ENCODE results near the gene ZNF804B. TPM values are rescaled to one million over a fixed set of nuclear protein-coding genes. Genes with fewer than 3 reads are reported as not detected.

Gene ZNF804B
- total RNA-seq, 4 donors from 2014 or later, result not detected

DNA sequence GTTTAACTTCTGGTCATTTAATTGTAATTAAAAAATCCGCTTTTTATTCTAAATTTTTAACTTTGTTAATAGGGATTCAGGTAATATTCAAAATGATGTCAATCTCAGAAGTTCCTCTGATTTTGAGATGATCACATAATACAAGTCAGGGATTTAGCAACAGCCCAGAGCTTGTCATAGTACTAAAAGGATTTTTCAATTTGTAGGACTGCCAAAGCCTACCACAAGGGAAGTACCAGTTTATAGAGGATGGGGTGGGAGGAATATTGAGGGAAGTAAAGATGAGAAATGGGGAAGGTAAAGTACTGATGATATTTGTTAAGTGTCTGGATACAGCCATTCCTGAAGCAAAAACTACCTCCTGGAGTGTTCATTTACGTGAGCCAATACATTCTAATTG lies 314.3 kb downstream of the ZNF804B start:
- no peaks in the 10 kb centered on the region for H3K36me3 ChIP-seq
- H3K9me3 ChIP-seq, result peaks cover 0 to 10% (median 0%) of the 10 kb centered on the region in 3 donors
- H3K4me1 ChIP-seq, result no peaks in the 10 kb centered on the region
- intact Hi-C loops (cut with DNase I), result no loop called here
- DNase-seq, result no peak
- H3K27ac ChIP-seq, result no peak overlapping the region
- no peaks in the 10 kb centered on the region for H3K27me3 ChIP-seq
- 48 to 55% methylated on average over 2 of the region's 2 CpGs for WGBS, 2 donors
- no peak overlapping the region for H3K4me3 ChIP-seq
- TF ChIP-seq POLR2A (IDR thresholded peaks at IDR 0.05), result no peak
- TF ChIP-seq, protein P1, sequence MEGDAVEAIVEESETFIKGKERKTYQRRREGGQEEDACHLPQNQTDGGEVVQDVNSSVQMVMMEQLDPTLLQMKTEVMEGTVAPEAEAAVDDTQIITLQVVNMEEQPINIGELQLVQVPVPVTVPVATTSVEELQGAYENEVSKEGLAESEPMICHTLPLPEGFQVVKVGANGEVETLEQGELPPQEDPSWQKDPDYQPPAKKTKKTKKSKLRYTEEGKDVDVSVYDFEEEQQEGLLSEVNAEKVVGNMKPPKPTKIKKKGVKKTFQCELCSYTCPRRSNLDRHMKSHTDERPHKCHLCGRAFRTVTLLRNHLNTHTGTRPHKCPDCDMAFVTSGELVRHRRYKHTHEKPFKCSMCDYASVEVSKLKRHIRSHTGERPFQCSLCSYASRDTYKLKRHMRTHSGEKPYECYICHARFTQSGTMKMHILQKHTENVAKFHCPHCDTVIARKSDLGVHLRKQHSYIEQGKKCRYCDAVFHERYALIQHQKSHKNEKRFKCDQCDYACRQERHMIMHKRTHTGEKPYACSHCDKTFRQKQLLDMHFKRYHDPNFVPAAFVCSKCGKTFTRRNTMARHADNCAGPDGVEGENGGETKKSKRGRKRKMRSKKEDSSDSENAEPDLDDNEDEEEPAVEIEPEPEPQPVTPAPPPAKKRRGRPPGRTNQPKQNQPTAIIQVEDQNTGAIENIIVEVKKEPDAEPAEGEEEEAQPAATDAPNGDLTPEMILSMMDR (IDR thresholded peaks at IDR 0.05), result no peak

- Histone ChIP-seq H3K27me3 (no peaks in the 10 kb centered on the region), H3K36me3 (no peaks in the 10 kb centered on the region), H3K4me3 (no peak overlapping the region), H3K9me3 (peaks cover 0 to 10% (median 0%) of the 10 kb centered on the region in 3 donors), H3K4me1 (no peaks in the 10 kb centered on the region), H3K27ac (no peak overlapping the region)
- 70 to 77% methylated on average over 3 of the region's 3 CpGs for whole genome bisulfite sequencing, 2 donors
- intact Hi-C loops (cut with DNase I), result no loop called here
- TF ChIP-seq POLR2A (IDR thresholded peaks at IDR 0.05), result no peak
- TF ChIP-seq, protein P1 (IDR thresholded peaks at IDR 0.05), result no peak
- DNase-seq, result no peak
These were observed 318.5 kb downstream of the ZNF804B start for GRCh38 chr7:89077992-89078391.

- intact Hi-C loops (cut with DNase I), result no loop called here
- DNase-seq, result no peak
- no peaks in the 10 kb centered on the region for H3K9me3 ChIP-seq
These were observed 326.1 kb downstream of the ZNF804B start for GRCh38 chr7:89085580-89085979.

DNA sequence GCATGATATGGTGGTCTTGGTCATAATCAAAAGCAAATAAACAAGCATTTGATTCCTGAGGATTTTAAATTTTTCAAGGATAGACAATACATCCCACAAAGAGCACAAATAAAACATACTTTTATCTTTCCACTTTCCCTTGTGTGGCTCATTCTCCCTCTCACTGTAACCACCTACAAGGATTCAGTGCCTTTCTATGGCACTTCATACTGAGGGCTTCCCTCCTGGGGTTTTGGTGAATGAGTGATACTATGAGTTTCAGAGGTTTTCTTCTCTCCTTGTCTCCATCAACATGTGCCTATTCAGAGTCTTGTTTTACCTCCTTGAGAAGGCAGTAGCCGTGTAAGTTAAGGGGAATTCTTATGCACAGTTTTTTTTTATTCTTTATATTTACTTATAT lies 332.1 kb downstream of the ZNF804B start:
- no peak for TF ChIP-seq POLR2A (IDR thresholded peaks at IDR 0.05)
- TF ChIP-seq, protein P1 (IDR thresholded peaks at IDR 0.05), result no peak
- no peaks in the 10 kb centered on the region for H3K27me3 ChIP-seq
- intact Hi-C loops (cut with DNase I), result no loop called here
- H3K4me1 ChIP-seq, result no peaks in the 10 kb centered on the region
- no peak overlapping the region for H3K4me3 ChIP-seq
- H3K36me3 ChIP-seq, result no peaks in the 10 kb centered on the region
- WGBS, 2 donors, result 65 to 70% methylated on average over 1 of the region's 1 CpG
- no peak for DNase-seq
- H3K9me3 ChIP-seq, result no peaks in the 10 kb centered on the region
- H3K27ac ChIP-seq, result no peak overlapping the region

More at GRCh38 chr7:89085580-89085979, 326.1 kb downstream of the ZNF804B start:
- Histone ChIP-seq H3K27ac (no peak overlapping the region), H3K4me3 (no peak overlapping the region), H3K4me1 (no peaks in the 10 kb centered on the region), H3K36me3 (no peaks in the 10 kb centered on the region), H3K27me3 (no peaks in the 10 kb centered on the region)
- WGBS, 2 donors, result 69 to 87% methylated on average over 2 of the region's 2 CpGs
- TF ChIP-seq, protein P1 (IDR thresholded peaks at IDR 0.05), result no peak
- TF ChIP-seq POLR2A (IDR thresholded peaks at IDR 0.05), result no peak

GRCh38 chr7:89094269-89094668 lies 334.8 kb downstream of the ZNF804B start:
- Histone ChIP-seq H3K36me3 (no peaks in the 10 kb centered on the region), H3K27ac (no peak overlapping the region), H3K9me3 (no peaks in the 10 kb centered on the region), H3K4me1 (no peaks in the 10 kb centered on the region), H3K27me3 (no peaks in the 10 kb centered on the region), H3K4me3 (no peak overlapping the region)
- 69 to 75% methylated on average over 3 of the region's 3 CpGs for WGBS, 2 donors
- TF ChIP-seq POLR2A (IDR thresholded peaks at IDR 0.05), result no peak
- TF ChIP-seq, protein P1 (IDR thresholded peaks at IDR 0.05), result no peak
- intact Hi-C loops (cut with DNase I), result no loop called here
- no peak for DNase-seq

Data from esophagus squamous epithelium (tissue), 5 donors.